Gastrocnemius medialis (tissue), 4 donors: ENCODE data around the gene SCN5A. TPM values are rescaled to one million over a fixed set of nuclear protein-coding genes. Genes with fewer than 3 reads are reported as not detected.

Experiments used
- ATAC-seq, 2 donors: fragments of 150-250 bp; one replicate each; pipeline ENCODE4 v1.9.1; 2016
- DNase-seq, 2 donors: peaks; one replicate each; pipeline ENCODE4 v3.0.0-alpha.2; 2019
- H3K27ac ChIP-seq, 4 donors: fragments of 200-600 bp; sonication (generic); 1 replicate in 1 of 4; 2 replicates in 3 of 4; pipeline ENCODE4 v1.5.1; 2016 to 2018; ENCODE audit warnings: mild to moderate bottlenecking in 2 of 4, moderate library complexity in 1 of 4
- H3K27me3 ChIP-seq, 3 donors: fragments of 200-600 bp; sonication (generic) in 2 of 3; 1 replicate in 1 of 3; 2 replicates in 2 of 3; pipeline versions ENCODE4 v1.5.1 to v1.6.0; 2016 to 2019; ENCODE audit warnings: mild to moderate bottlenecking in 1 of 3, moderate library complexity in 1 of 3
- H3K36me3 ChIP-seq, 2 donors: fragments of 200-600 bp; sonication (generic) in 1 of 2; one replicate each; pipeline ENCODE4 v1.5.1; 2017 to 2018
- H3K4me1 ChIP-seq, 2 donors: fragments of 200-600 bp; sonication (generic) in 1 of 2; one replicate each; pipeline ENCODE4 v1.5.1; 2016 to 2017; ENCODE audit warnings: mild to moderate bottlenecking in 2 of 2
- H3K4me3 ChIP-seq, 4 donors: fragments of 200-600 bp; sonication (generic) in 3 of 4; 1 replicate in 1 of 4; 2 replicates in 3 of 4; pipeline ENCODE4 v1.5.1; 2016 to 2019; ENCODE audit warnings: mild to moderate bottlenecking in 2 of 4
- H3K9me3 ChIP-seq, 3 donors: fragments of 200-600 bp; sonication (generic) in 2 of 3; 1 replicate in 1 of 3; 2 replicates in 2 of 3; pipeline ENCODE4 v1.5.1; 2016 to 2019
- POLR2A ChIP-seq, 2 donors: fragments of 450-650 bp; IDR thresholded peaks; one replicate each; pipeline ENCODE4 v1.6.1; 2017; ENCODE audit warnings: antibody characterized with exemption in 2 of 2, mild to moderate bottlenecking in 2 of 2, moderate library complexity in 2 of 2
- in situ Hi-C, 4 donors: fragments of 200-750 bp; cut with MboI; loops; one replicate each; pipeline versions ENCODE4 v1.15.0 to v1.8.0; 2017; ENCODE audit warnings: low sequenced_read_pairs in 4 of 4
- intact Hi-C: fragments of 100-400 bp; cut with DNase I; formaldehyde crosslinking; loops from one replicate; pipeline ENCODE4 v1.15.1; 2023; ENCODE audit warnings: low total_unique reads
- total RNA-seq, 4 donors: library from RNA; depleted of rRNA; stranded (reverse); fragments of >200 nt; gene quantifications; one replicate each; pipeline versions ENCODE4 v1.1.0 to v1.2.3, GENCODE V29; 2016
- TF ChIP-seq, protein P1 (sequence below), 5 experiments: fragments of 450-650 bp in 3 of 5; fragments of 200-600 bp in 2 of 5; sonication (generic) in 2 of 5; IDR thresholded peaks in 4 of 5; conservative IDR thresholded peaks in 1 of 5; 1 replicate in 4 of 5; 2 replicates in 1 of 5; pipeline ENCODE4 v1.5.1; 2016 to 2019; ENCODE audit warnings: antibody characterized with exemption in 5 of 5, mild to moderate bottlenecking in 3 of 5, moderate library complexity in 3 of 5

Gene SCN5A
- total RNA-seq, 4 donors from 2014 or later, result 0.05 to 4.3 (median 2.8) TPM; not detected in 1

DNA sequence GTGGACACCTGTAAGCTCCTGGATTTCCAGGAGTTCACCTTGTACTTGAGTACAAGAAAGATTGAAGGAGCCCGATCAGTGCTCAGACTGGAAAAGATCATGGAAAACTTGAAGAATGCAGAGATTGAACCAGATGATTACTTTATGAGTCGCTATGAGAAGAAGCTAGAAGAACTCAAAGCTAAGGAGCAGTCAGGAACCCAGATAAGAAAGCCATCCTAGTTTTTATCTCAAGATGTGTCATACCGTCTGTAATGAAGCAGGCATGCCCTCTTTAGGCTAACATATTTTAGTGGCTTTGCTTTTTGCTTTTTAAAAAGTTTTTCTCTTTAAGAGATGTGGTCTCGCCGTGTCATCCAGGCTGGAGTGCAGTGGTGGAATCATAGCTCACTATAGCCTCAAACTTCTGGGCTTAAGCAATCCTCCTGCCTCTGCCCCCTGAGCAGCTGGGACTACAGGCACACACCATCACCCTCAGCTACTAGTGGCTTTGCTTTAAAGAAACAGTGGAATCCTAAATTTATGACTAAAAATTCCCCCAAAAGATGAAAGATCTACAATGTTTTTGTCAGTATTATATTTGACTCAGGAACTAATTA, 125.2 kb downstream of the SCN5A start:
- intact Hi-C loops, result loop anchor here (5.0 kb wide), 1 partner anchor 508 kb away; no protein-coding TSS in a partner anchor
- TF ChIP-seq POLR2A (IDR thresholded peaks at IDR 0.05), result no peak
- TF ChIP-seq, protein P1, sequence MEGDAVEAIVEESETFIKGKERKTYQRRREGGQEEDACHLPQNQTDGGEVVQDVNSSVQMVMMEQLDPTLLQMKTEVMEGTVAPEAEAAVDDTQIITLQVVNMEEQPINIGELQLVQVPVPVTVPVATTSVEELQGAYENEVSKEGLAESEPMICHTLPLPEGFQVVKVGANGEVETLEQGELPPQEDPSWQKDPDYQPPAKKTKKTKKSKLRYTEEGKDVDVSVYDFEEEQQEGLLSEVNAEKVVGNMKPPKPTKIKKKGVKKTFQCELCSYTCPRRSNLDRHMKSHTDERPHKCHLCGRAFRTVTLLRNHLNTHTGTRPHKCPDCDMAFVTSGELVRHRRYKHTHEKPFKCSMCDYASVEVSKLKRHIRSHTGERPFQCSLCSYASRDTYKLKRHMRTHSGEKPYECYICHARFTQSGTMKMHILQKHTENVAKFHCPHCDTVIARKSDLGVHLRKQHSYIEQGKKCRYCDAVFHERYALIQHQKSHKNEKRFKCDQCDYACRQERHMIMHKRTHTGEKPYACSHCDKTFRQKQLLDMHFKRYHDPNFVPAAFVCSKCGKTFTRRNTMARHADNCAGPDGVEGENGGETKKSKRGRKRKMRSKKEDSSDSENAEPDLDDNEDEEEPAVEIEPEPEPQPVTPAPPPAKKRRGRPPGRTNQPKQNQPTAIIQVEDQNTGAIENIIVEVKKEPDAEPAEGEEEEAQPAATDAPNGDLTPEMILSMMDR (IDR thresholded peaks at IDR 0.05 in 4 of 5, conservative IDR thresholded peaks at IDR 0.05 in 1 of 5), result no peak
- in situ Hi-C loops, result loop anchor here (5.0 to 25.0 kb wide), 4 partner anchors 121 to 513 kb away; partner anchors contain the start of gene SCN5A (in 3 of the 4)
- Histone ChIP-seq H3K4me1 (peaks cover 14 to 20% of the 10 kb centered on the region in 2 donors), H3K36me3 (peaks cover 0 to 26% of the 10 kb centered on the region in 2 donors), H3K27me3 (no peaks in the 10 kb centered on the region), H3K9me3 (no peaks in the 10 kb centered on the region), H3K27ac (no peak overlapping the region), H3K4me3 (no peak overlapping the region)
- DNase-seq, result no peak
- ATAC-seq, result no peak

DNA sequence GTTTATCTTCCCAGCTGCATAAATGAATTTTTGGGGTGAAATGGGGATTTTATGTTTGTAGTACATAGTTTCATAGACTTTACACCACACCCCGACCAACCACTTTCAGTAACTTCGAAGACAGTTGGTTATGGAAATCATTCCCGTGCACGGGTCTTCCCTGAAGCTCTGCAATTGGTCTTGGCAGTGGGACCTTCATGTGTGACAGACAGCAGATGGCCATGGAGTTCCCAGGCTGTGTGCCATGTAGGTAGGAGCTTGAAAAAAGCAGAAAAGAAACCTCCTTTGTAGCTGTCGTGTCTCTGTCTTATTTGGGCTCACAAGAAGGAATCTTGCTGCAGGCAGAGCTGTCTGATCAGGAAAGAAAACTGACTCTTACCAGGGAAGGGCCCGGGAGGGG, 127.5 kb downstream of the SCN5A start:
- TF ChIP-seq, protein P1 (IDR thresholded peaks at IDR 0.05 in 4 of 5, conservative IDR thresholded peaks at IDR 0.05 in 1 of 5), result no peak
- TF ChIP-seq POLR2A (IDR thresholded peaks at IDR 0.05), result no peak
- intact Hi-C loops (loop anchor here (5.0 kb wide), 1 partner anchor 510 kb away; no protein-coding TSS in a partner anchor), in situ Hi-C loops (loop anchor here (5.0 to 25.0 kb wide), 4 partner anchors 123 to 515 kb away; partner anchors contain the start of gene SCN5A (in 3 of the 4))
- H3K27ac ChIP-seq, result no peak overlapping the region
- H3K4me1 ChIP-seq, result peaks cover 14 to 22% of the 10 kb centered on the region in 2 donors
- H3K9me3 ChIP-seq, result no peaks in the 10 kb centered on the region
- no peak overlapping the region for H3K4me3 ChIP-seq
- peaks cover 0 to 26% of the 10 kb centered on the region in 2 donors for H3K36me3 ChIP-seq
- ATAC-seq (no peak), DNase-seq (no peak)
- no peaks in the 10 kb centered on the region for H3K27me3 ChIP-seq

GRCh38 chr3:38521391-38521987, 128.0 kb downstream of the SCN5A start:
- Histone ChIP-seq H3K27ac (no peak overlapping the region), H3K27me3 (no peaks in the 10 kb centered on the region), H3K4me3 (no peak overlapping the region), H3K36me3 (peaks cover 0 to 26% of the 10 kb centered on the region in 2 donors), H3K9me3 (no peaks in the 10 kb centered on the region), H3K4me1 (peaks cover 14 to 22% of the 10 kb centered on the region in 2 donors)
- DNase-seq (peak in 1 of 2 donors; percentile 42), ATAC-seq (no peak)
- TF ChIP-seq, protein P1 (IDR thresholded peaks at IDR 0.05 in 4 of 5, conservative IDR thresholded peaks at IDR 0.05 in 1 of 5), result peak; percentile 68 to 91 (median 81)
- TF ChIP-seq POLR2A (IDR thresholded peaks at IDR 0.05), result no peak
- intact Hi-C loops (loop anchor here (1.0 to 5.0 kb wide), 3 partner anchors 130 to 511 kb away; no protein-coding TSS in a partner anchor), in situ Hi-C loops (loop anchor here (5.0 to 25.0 kb wide), 4 partner anchors 123 to 516 kb away; partner anchors contain the start of gene SCN5A (in 3 of the 4))

DNA sequence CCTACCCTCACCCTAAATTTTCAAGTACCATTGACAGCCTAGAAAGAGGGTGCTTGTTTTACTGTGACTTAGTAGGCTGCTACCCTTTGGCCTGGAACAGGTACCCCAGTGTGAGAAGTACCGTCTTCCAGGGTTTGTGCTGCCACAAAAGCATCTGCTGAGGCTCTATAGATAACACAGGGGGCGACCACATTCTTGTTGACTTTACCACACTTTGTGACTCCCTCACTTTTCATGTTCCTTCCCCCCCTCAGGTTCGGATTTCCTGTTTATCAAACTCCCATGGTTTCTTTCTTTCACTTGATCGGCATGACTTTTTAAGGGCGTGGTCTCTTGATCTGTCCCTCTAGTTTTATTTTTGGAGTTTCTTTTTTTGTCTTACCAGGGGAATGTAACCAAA, 129.8 kb downstream of the SCN5A start:
- ATAC-seq (no peak), DNase-seq (no peak)
- intact Hi-C loops (loop anchor here (2.0 to 5.0 kb wide), 2 partner anchors 481 to 513 kb away; no protein-coding TSS in a partner anchor), in situ Hi-C loops (loop anchor here (5.0 to 25.0 kb wide), 4 partner anchors 125 to 518 kb away; partner anchors contain the start of gene SCN5A (in 3 of the 4))
- TF ChIP-seq POLR2A (IDR thresholded peaks at IDR 0.05), result no peak
- TF ChIP-seq, protein P1 (IDR thresholded peaks at IDR 0.05 in 4 of 5, conservative IDR thresholded peaks at IDR 0.05 in 1 of 5), result no peak
- no peaks in the 10 kb centered on the region for H3K9me3 ChIP-seq
- peak overlapping the region in 1 of 4 donors; percentile 27 for H3K27ac ChIP-seq
- peaks cover 14 to 22% of the 10 kb centered on the region in 2 donors for H3K4me1 ChIP-seq
- H3K36me3 ChIP-seq, result peaks cover 0 to 19% of the 10 kb centered on the region in 2 donors
- no peak overlapping the region for H3K4me3 ChIP-seq
- H3K27me3 ChIP-seq, result no peaks in the 10 kb centered on the region
